HG03565 (cell line): Measurements from ENCODE around the gene MACROD2.

Experiments
- ATAC-seq: cut with Tn5 transposase; IDR thresholded peaks from one replicate; pipeline ENCODE4 v1.9.1; 2021; ENCODE audit warnings: mild to moderate bottlenecking, moderate library complexity; ENCODE audit not compliant: unreplicated experiment

MACROD2 gene

DNA sequence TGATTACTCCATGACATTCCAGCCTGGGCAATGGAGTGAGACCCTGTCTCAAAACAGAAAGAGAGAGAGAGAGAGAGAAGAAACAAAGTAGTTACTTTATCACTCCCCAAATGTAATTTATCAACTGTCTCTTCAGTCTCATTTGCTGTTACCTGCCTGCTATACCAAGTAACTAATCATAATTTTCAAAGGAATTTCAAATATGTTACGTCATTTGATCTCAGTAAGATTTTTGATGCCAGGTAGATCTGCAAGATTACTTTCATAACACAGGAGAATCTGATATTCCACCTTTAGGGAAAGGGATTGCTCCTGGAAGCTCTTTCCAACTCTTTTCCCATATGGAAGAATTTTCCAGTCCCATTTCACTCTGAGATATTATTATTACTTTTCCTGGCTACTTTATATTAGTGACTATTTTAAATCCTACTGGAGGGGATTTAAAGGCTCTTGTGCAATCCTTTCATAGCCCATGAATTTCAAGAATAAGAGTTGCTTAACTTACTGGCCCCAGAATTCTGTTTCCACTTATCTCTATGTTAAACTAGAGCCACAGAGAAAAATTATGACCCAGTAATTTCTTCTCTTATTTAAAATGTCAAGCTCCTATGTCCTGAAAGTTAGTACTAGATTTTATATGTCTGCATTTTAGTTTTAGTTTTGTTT is 732.3 kb downstream of the MACROD2 start:
- ATAC-seq, result no peak

DNA sequence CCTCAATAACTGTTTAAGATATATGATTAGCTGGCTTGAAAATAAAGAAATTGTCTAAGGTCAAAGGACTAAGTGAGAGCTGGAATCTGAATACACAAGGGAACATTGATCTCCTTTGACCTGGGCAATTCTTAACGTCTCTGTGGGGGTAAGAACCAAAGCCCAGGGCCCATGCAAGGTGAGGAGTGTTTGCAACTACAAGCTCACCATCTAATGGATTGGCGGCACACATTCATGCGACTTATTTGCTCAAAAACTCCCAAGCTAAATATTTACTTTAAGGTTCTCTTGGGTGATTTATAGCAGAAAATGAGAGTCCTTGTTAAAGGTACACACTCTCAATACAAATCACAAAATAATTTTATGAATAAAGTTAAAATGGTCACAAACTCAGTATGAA is 734.1 kb downstream of the MACROD2 start:
- no peak for ATAC-seq

DNA sequence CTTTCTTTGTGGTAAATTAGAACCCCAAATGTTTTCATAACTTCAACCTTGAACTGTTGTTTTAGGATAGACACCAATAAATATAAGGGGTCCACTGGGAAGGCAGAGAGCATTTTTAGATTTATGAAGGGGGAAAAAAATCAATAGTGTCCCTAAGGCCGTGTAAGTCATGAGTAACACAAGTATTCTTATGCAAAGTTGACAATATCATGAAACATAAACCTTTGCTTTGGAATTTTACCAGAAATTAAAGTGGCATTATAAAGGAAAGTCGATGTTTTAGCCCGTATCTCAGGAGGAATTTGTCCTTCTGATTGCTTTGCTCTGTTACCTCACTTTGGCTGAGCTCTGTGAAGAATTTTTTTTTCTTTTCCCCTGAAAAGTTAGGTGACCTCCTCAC is 737.0 kb downstream of the MACROD2 start:
- ATAC-seq, result no peak

DNA sequence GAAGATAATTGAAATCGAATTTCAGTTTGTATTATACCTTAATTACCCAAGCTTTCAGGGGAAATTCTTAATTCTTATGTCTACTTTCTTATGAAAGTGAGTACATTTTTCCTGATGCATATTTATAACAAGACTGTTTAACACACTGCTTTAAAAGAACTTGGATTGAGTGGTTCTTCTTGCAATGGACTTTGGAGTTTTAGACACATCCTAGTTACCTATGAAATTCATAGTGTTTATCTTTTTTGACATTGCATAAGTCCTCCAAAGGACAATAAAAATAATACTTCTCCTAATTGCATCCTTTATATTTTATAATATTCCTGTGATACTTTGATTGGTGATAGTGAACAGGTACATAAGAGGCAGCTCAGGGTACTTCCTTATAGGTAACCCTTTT is 737.7 kb downstream of the MACROD2 start:
- ATAC-seq, result no peak

DNA sequence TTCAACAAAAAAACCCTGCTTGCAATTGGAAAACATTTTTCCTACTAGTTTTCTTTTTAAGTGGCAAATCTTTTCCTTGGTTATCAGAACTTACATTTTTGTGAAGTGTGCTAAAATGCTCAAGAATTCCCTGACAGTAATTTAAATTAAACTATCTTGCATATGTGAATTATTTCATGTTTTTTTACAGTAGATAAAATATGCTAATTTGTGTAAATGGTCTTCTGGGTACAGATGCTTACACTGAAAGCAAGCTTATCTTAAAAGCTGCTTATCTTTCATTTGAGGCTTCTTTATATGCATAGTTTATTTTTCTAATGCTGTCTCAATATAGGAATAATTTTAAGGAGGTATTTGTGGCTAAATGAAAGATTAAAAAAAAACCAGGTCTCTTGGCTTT is 745.1 kb downstream of the MACROD2 start:
- ATAC-seq, result no peak

DNA sequence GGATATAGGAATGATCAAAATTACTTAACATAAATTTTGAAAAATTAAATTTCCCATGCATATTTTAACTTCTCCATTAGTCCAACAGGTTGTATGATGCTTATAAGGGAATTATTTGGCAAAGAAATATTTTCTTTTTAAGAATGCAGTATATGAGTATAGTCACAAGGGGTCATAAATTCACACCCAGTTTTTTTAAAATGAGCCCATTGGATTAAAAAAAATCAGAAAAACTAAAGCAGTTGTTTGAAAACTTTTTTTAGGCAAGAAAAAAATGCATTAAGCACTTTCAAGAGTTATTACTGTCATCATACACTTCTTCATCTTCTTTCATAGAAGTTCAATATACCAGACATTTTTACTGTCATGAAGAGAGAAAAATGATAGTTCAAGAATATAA is 746.3 kb downstream of the MACROD2 start:
- ATAC-seq, result no peak

DNA sequence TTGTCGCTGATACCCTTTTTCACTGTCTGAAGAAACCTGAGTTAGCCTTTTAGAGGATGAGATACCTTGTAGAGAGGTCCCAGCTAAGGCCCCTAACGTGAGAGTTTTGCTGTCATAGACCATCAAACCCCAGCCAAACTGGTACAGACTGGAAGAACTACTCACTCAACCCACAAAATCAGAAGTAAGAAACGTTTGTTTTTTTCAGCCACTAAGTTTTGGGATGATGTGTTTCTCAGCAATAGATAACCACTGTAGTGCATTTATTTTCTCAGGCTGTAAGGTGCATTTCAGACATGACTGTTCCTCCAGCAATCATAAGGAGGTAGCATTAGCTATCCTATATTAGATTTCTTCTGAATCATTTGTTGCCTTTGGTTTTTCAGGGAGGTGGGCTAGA is 749.4 kb downstream of the MACROD2 start:
- peak; percentile 73 for ATAC-seq

DNA sequence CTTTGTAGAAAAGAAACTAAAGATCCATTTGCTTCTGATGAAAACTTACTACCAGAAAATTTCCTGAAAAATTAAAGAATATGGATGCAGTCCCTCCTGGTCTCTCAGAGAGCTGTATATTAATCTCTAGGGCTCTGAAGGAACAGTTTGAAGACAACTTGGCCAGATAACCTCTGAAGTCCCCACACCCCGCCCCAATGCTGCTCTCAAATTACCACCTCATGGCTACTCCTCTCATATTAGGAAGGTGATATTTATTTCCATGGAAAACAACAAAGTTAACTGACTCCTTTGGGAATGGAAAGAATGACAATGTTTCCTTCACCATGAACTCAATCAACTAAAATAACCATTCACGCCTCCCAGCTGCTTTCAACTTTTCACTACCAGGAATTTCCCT is 750.5 kb downstream of the MACROD2 start:
- no peak for ATAC-seq

DNA sequence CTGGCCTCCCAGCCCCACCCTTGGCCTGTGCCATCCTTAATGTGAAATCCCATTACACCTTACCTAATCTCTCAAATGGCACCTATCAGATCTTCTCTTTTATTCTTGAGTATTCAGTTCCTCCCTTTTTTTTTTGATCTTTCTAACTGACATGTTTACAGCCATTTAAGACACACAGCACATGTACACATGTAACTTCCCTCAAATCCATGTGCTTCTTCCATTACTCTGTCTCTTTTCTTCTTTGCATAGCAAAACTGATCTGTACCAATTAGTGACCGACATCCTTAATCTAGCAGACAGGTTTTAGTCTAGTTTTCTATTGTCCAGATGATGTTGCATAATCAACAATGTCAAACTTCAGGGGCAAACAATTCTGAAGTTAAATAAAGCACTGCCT is 755.9 kb downstream of the MACROD2 start:
- ATAC-seq, result no peak

DNA sequence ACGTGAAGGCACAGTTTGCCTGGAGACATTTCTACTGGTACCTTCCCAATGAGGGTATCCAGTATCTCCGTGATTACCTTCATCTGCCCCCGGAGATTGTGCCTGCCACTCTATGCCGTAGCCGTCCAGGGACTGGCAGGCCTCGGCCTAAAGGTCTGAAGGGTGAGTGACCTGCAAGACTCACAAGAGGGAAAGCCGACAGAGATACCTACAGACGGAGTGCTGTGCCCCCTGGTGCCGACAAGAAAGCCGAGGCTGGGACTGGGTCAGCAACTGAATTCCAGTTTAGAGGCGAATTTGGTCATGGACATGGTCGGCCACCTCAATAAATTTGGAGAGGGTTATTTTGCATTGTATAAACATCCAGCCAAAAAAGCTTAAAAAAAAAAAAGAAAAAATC is 762.4 kb downstream of the MACROD2 start:
- no peak for ATAC-seq

DNA sequence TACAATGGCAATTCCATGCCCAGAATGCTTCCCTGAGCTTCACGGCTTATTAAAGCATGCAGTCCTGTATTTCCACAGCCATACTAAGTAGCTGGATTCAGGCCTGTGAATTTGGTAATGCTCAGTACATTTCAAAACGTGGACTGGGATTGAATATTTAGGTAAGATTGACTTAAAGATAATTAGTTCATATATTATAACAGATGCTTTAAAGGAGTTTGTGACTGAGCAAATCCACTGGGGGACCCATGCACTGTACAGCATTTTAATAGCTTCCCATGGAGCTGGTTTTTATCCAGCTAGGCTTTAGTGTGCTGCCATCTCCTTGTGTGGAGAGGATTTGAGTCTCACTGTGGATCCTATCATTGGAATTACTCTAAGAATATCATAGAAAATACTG is 763.0 kb downstream of the MACROD2 start:
- ATAC-seq, result no peak

DNA sequence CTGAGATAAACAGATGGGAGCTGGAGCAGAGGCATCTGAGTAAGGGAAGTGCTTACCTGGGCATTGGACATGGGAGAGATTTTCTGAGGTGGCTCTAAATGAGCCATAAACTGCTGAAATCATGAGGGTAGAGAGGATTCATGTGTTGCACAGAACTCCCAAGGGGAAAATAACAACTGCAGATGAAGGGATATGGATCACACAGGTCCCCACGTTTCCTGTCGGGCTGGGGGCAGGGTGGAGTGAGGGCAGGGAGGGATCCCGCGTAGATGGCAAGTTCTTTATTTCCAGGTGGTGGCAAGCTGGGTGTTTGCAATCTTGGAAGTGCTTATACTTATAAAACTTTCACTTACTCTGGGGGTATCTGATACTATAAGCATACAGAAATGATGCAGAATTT is 764.7 kb downstream of the MACROD2 start:
- no peak for ATAC-seq

DNA sequence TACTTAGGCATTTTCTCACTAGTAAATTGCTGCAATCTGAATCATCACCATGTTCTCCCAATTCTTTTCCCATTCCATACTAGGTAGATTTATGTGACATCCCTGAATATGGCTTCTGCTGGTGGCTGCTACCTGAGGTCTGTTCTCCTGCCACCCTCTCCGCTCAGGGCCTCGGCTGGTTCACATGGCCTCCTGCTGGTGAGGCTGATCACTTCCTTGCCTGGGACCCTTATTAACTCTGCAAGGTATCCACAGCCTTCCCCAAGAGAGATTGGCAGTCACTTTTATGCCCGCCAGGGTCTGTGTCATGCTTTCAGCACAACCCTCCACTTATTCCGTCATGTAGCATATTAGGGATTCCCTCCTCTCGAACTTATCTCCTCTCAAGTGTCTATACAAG is 766.6 kb downstream of the MACROD2 start:
- ATAC-seq, result no peak

DNA sequence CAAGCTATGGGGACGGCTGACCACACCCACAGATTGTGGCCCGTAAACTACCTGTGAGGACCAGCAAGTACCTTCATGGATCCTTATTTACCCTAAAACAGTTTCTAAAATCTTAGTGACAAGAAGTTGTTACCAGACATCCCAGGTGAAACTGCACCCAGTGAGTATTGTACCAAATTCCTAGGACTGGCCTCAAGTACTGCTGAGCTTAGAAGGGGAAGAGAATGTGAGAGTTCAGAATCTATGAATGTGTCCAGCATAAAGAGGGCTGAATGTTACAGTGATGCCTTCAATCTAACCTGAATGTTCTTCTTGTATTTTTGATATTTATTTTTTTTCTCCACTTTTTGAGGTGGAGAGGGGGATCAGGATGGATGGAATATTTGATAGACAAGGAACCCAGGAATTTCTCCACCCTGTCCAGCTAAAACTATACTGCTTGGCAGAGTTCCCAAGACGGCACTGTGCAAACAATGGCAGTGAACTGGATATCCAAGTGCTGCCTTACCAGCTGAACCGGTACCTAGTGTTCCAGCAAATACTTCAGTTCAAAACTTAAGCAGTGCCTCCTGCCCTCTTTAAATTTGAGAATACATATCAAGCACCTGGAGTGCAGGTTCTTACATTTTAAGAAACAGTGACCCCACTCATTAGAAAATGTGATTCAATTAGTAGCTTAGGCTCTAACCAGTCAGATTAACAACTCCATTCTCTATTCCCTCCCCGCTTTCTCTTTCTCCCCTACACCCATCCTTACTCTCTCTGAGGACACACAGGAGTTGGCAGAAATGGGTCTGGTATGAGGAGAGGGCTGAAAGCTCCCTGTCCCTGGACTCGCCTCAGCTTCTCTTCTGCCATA is 769.4 kb downstream of the MACROD2 start:
- no peak for ATAC-seq

DNA sequence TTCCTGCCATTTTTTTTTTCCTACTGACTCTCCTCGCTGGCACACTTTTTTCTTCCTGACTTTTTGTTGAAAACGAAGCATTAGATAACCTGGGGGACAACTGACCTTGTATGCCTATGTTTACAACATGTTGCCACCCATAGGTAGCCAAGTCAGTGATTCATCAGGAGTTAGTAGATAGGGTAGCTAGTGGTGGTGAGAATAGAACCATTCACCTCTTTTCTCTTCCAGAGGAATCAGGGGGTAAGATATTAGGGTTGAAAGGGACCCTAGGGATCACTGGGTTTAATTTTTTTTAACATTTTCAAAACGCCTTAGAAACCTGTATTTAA is 770.0 kb downstream of the MACROD2 start:
- no peak for ATAC-seq

DNA sequence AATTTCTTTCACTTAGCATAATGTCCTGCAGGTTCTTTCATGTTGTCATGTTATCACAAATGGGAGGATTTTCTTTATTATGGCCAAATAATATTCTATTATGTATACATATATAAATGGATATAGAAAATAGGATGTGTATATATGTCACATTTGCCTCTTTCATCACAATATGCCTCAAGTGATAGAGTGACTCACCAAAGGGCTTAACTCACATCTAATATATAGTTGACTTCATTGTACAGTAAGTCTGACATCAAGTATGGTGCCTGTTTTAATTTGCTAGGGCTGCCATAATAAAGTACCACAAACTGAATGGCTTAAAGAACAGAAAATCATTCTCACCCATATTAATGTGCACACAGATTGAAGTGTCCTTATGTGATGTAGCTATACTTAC is 778.2 kb downstream of the MACROD2 start:
- ATAC-seq, result no peak

DNA sequence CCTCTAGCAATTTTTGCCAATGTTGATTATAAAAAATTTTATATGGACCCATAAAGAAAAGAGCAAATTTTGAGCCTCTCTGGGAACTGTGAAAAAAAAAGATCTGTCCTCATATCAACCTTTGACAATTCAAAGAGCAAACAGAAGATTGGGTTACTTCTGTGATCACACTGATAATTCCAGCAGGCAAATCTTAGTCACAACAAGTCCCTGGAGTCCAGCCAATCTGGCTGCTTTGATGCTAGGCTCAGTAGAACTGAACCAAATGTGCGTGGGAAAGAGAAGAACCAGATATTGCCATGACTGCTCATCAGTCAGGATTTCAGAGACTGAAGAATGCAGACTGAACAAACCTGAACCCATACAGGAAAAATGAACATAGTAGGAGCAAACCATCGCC is 780.5 kb downstream of the MACROD2 start:
- ATAC-seq, result no peak

DNA sequence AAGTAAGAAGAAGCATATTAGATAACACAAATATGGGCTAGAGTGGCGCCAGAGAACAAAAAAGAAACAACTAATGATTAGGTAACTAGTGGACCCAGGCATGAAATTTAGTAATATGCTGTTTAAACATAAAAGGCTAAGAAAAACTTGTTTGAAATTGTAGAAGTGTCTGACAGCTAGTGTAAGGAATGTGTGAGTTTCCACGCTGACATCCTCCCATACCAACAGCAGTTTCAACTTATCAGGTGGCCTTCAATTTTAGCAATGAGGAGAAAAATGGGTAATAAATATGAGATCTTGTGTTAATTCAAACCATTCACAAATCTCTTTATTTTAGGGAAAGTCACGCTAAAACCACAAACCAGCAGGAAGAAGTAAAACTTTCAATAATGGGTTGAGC is 782.3 kb downstream of the MACROD2 start:
- no peak for ATAC-seq

DNA sequence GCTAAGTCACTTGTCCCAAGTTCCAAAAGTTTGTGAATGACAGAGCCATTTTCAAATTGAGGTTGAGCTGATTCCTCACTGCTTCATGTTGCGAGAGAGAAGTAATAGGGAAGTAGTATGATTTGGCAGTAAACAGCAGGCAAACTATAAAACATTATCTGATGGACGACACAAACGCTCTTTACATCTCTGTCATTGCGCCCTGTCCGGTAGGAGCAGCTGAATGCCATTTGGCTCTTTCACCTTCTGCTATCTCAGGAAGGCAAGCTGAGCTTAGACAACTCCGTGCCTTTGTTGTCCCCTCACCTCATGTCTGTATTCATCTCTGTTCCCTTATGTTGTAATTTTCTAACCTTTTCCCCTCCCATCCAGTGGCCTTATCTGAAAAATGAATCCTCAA is 782.8 kb downstream of the MACROD2 start:
- no peak for ATAC-seq

DNA sequence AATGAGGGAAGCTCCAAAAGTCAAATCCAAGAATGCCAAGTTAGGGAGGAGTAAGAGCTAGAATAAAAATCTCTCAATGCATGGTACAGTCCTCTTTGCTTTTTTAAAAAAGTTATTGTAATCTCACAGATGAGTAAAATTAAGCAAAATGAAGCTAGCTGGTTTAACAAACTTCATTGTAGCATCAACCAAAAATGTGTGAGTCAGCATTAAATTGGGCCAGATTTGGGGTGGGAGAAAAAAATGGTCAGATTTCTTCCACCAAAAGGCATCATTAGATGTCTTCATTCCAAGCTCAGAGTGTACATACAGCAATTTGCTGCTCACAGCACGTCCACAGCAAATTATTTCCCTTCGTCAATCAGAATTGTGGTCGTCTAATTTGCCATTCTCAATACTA is 783.6 kb downstream of the MACROD2 start:
- no peak for ATAC-seq

DNA sequence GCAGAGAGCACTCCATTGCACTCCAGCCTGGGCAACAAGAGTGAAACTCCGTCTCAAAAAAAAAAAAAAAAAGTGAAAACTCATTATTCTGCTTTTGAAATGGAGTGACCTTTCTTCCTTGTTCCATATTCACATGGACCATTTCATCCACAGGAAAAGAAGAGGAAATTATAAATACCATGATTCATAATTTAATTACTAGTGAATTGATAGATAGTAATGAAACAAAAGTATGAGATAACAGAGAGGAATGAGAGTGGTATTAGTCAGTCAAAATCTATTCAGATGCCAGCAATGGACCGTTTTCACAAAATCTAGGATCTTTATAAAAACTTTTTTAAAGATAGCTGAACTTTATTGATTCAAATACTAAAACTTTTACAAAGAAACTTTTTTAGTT is 785.2 kb downstream of the MACROD2 start:
- ATAC-seq, result no peak

DNA sequence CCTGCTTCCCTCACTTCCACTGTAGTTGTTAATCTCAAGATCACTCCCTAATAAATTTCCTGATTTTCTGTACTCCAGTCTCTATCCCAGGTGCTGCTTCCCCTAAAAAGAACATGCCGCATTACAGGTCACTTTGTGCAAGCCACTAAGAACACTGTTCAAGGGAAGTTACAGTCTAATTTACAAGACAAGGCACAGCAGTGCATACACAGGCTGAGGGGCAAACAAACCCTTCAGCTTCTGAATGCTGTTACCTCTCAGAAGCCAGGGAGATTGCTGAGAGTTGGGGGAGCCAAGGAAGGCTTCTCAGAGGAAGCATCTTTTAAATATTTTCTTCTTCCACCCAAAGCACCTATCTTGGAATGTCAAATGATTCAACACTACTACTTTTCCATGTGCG is 787.4 kb downstream of the MACROD2 start:
- ATAC-seq, result no peak

DNA sequence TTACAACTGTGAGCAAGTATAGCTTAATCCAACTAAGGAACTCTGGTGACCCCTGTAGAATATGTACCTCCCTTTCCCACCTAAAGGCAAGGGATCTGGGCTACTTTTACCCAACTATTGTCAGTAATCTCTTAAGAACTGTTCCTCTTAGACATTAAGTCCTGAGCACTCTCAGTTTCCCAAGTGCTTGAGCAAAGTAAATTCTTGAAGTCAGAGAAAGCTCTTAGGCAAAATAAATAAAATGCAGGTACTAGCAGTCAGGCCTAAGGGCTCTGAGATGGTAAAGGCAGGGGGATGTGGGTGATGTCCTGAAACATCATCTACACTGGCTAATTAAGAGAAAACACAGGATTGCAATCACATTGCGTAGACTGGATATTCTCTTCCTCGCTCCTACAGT is 788.5 kb downstream of the MACROD2 start:
- ATAC-seq, result no peak
